SU-DHL-6 (cell line): ENCODE data around the gene CRAMP1.

Source experiments
- H2AFZ ChIP-seq: fragments of 200-600 bp; sonication (generic); 2 replicates; pipeline ENCODE4 v1.6.1; 2014; ENCODE audit warnings: low read depth, mild to moderate bottlenecking, moderate library complexity, mixed read lengths, antibody characterized with exemption, low read length; ENCODE audit not compliant: severe bottlenecking
- H3F3A ChIP-seq: fragments of 200-600 bp; shearing (Covaris generic); 2 replicates; pipeline ENCODE4 v1.6.0; 2016; ENCODE audit warnings: antibody characterized with exemption, mild to moderate bottlenecking; ENCODE audit not compliant: insufficient read depth
- H3K27ac ChIP-seq: fragments of 200-600 bp; sonication (generic); 2 replicates; pipeline ENCODE4 v1.5.1; 2016; ENCODE audit warnings: low read depth, mild to moderate bottlenecking, low read length, moderate library complexity, mixed read lengths
- H3K27me3 ChIP-seq: fragments of 200-600 bp; sonication (generic), shearing (Covaris generic); 2 replicates; pipeline ENCODE4 v1.6.0; 2014; ENCODE audit warnings: mild to moderate bottlenecking, low read length
- H3K36me3 ChIP-seq: fragments of 200-600 bp; sonication (generic); 2 replicates; pipeline ENCODE4 v1.6.1; 2014; ENCODE audit warnings: mild to moderate bottlenecking, low read length, mixed read lengths
- H3K4me2 ChIP-seq: fragments of 300-600, 200-600 bp; shearing (Covaris generic), sonication (generic); 2 replicates; pipeline ENCODE4 v1.6.0; 2014; ENCODE audit warnings: low read length, low read depth, mild to moderate bottlenecking; ENCODE audit not compliant: poor library complexity, severe bottlenecking
- H3K4me3 ChIP-seq: fragments of 200-600 bp; sonication (generic); 2 replicates; pipeline ENCODE4 v1.5.1; 2014; ENCODE audit warnings: antibody characterized with exemption, low read length, mild to moderate bottlenecking, mixed read lengths; ENCODE audit not compliant: insufficient read depth, poor library complexity, severe bottlenecking
- H3K79me2 ChIP-seq: fragments of 200-600 bp; sonication (generic); 2 replicates; pipeline ENCODE4 v1.6.1; 2014; ENCODE audit warnings: mild to moderate bottlenecking, low read length, moderate library complexity; ENCODE audit not compliant: insufficient read depth
- H3K9ac ChIP-seq: fragments of 200-600 bp; sonication (generic); 2 replicates; pipeline ENCODE4 v1.7.0; 2014; ENCODE audit warnings: mild to moderate bottlenecking, low read length
- H3K9me2 ChIP-seq: fragments of 200-600 bp; sonication (generic); replicated peaks from 2 replicates; pipeline ENCODE4 v1.6.1; 2014; ENCODE audit warnings: low read length; ENCODE audit not compliant: insufficient read depth
- H3K9me3 ChIP-seq: fragments of 200-600 bp; sonication (generic); 2 replicates; pipeline ENCODE4 v1.6.1; 2014; ENCODE audit warnings: low read length, mixed read lengths; ENCODE audit not compliant: insufficient read depth
- H4K20me1 ChIP-seq: fragments of 200-600 bp; sonication (generic); 2 replicates; pipeline ENCODE4 v1.6.1; 2014; ENCODE audit warnings: low read depth, mild to moderate bottlenecking, antibody characterized with exemption, low read length, moderate library complexity, mixed read lengths
- CTCF ChIP-seq: fragments of 200-600 bp; sonication (generic); IDR thresholded peaks from one replicate; pipeline ENCODE4 v1.5.1; 2017; ENCODE audit warnings: antibody characterized with exemption, mild to moderate bottlenecking, low read length, moderate library complexity; ENCODE audit not compliant: insufficient read depth, poor library complexity, severe bottlenecking
- EZH2phosphoT487 ChIP-seq: fragments of 200-600 bp; sonication (generic), shearing (Covaris generic); conservative IDR thresholded peaks from 2 replicates; pipeline ENCODE4 v1.6.1; 2018; ENCODE audit warnings: mild to moderate bottlenecking, antibody characterized with exemption, low read length, moderate library complexity, mixed read lengths

CRAMP1 gene

GRCh38 chr16:1721372-1721771 is 109.2 kb downstream of the CRAMP1 start:
- Histone ChIP-seq H4K20me1 (no peaks in the 10 kb centered on the region; the same call in 1 of the 2 replicates), H3K27ac (no peak overlapping the region), H3K4me3 (no peak overlapping the region), H3K9me2 (no peaks in the 10 kb centered on the region), H3F3A (no peaks in the 10 kb centered on the region), H3K9me3 (no peaks in the 10 kb centered on the region), H3K79me2 (peaks cover 32% of the 10 kb centered on the region), H3K27me3 (no peaks in the 10 kb centered on the region), H2AFZ (no peak overlapping the region), H3K36me3 (no peaks in the 10 kb centered on the region), H3K9ac (no peak overlapping the region), H3K4me2 (no peak overlapping the region)
- TF ChIP-seq CTCF (no peak), EZH2phosphoT487 (no peak)

- H3F3A ChIP-seq, result no peaks in the 10 kb centered on the region
- H3K9me2 ChIP-seq, result no peaks in the 10 kb centered on the region
- H4K20me1 ChIP-seq, result no peaks in the 10 kb centered on the region; the same call in 1 of the 2 replicates
- H3K27ac ChIP-seq, result no peak overlapping the region
- H3K9ac ChIP-seq, result no peak overlapping the region
- H2AFZ ChIP-seq, result no peak overlapping the region
- H3K36me3 ChIP-seq, result no peaks in the 10 kb centered on the region
- H3K27me3 ChIP-seq, result no peaks in the 10 kb centered on the region
- H3K4me3 ChIP-seq, result no peak overlapping the region
- H3K9me3 ChIP-seq, result no peaks in the 10 kb centered on the region
- TF ChIP-seq CTCF, result peak; percentile 60
- no peak for TF ChIP-seq EZH2phosphoT487
- H3K4me2 ChIP-seq, result no peak overlapping the region
- H3K79me2 ChIP-seq, result peaks cover 19% of the 10 kb centered on the region
These were observed 111.4 kb downstream of the CRAMP1 start for GRCh38 chr16:1723450-1724147.

GRCh38 chr16:1724491-1724890 is 112.3 kb downstream of the CRAMP1 start:
- no peak overlapping the region for H3K4me3 ChIP-seq
- H3K27ac ChIP-seq, result no peak overlapping the region
- H3K36me3 ChIP-seq, result no peaks in the 10 kb centered on the region
- no peaks in the 10 kb centered on the region for H3F3A ChIP-seq
- H3K9me2 ChIP-seq, result no peaks in the 10 kb centered on the region
- H3K79me2 ChIP-seq, result peaks cover 14% of the 10 kb centered on the region
- H3K27me3 ChIP-seq, result no peaks in the 10 kb centered on the region
- TF ChIP-seq CTCF (no peak), EZH2phosphoT487 (no peak)
- no peaks in the 10 kb centered on the region for H3K9me3 ChIP-seq
- no peak overlapping the region for H2AFZ ChIP-seq
- H3K4me2 ChIP-seq, result no peak overlapping the region
- no peaks in the 10 kb centered on the region; the same call in 1 of the 2 replicates for H4K20me1 ChIP-seq
- H3K9ac ChIP-seq, result no peak overlapping the region
